Rectal smooth muscle tissue (tissue), 1 donor: ENCODE measurements around the gene RHCG.

Source experiments
- H3K27ac ChIP-seq: one replicate; pipeline ENCODE4 v1.7.0; 2013; ENCODE audit warnings: low read depth, low read length, inconsistent platforms
- H3K27me3 ChIP-seq: one replicate; pipeline ENCODE4 v1.7.0; 2013; ENCODE audit warnings: low read length; ENCODE audit not compliant: control insufficient read depth, insufficient read depth
- H3K36me3 ChIP-seq: one replicate; pipeline ENCODE4 v1.7.0; 2013; ENCODE audit warnings: low read length; ENCODE audit not compliant: control insufficient read depth, insufficient read depth
- H3K4me1 ChIP-seq: one replicate; pipeline ENCODE4 v1.7.0; 2013; ENCODE audit warnings: low read length; ENCODE audit not compliant: control insufficient read depth, insufficient read depth
- H3K4me3 ChIP-seq: one replicate; pipeline ENCODE4 v1.7.0; 2013; ENCODE audit warnings: low read length
- H3K9ac ChIP-seq: one replicate; pipeline ENCODE4 v1.7.0; 2013; ENCODE audit warnings: low read length

The RHCG gene

DNA sequence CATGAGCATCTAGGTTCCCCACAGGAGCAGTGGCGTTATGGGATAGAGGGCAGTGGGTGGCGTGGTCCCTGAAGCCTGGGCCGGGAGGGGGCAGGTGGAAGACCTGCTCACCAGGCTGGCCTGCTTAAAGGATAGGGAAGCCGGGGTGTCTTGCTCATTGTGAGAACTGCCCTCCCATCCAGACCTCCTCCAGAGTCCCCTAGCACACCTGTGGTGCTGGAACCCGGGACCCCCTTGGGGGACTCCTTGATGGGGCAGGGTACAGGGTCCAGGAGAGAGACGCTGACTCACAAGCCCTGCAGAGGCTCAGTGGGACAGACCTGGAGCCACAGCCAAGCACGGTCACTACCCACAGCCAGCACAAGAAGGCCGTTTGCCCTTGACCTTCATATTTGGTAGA is 2.8 kb upstream of the RHCG start:
- Histone ChIP-seq H3K27me3 (peaks cover 7% of the 10 kb centered on the region), H3K9ac (no peak overlapping the region)

DNA sequence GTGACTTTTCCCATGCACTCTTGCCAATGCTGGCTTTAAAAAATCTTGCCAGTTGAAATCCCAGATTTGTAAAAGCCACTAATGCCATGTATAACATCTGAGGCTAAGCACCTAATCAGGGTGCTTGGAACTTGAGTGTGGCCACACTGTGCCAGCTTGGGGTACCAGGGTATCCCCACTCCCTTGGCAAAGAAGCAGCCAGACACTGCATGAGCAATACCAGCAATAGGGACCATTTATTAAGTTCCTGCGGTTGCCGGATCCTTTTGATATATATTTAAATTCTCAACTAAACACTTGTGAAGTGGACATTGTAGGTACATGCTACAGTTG is 2.2 kb upstream of the RHCG start:
- no peak overlapping the region for H3K27ac ChIP-seq
- H3K27me3 ChIP-seq: peaks cover 7% of the 10 kb centered on the region

More for the DNA sequence above, 2.8 kb upstream of the RHCG start:
- no peak overlapping the region for H3K27ac ChIP-seq
- H3K4me1 ChIP-seq: no peaks in the 10 kb centered on the region
- H3K36me3 ChIP-seq: no peaks in the 10 kb centered on the region
- no peak overlapping the region for H3K4me3 ChIP-seq

DNA sequence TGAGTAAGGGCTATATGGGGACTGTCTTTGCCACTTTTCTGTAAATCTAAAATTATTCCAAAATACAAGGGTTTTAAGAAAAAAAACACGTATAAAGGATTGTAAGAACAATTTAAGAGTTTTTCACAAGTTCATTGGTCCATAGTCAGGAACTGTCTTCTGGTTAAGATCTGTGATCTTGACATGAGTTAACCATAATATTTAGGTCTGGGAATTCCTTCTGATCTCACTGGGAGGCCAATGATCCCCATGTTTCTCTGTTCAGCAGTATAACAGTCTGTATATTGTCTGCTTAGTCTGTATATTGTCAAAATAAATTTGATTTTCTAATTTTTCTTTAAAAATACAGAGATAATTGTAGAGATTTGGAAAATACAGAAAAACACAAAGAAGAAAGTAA is 848 bp upstream of the RHCG start:
- H3K9ac ChIP-seq: no peak overlapping the region
- no peak overlapping the region for H3K27ac ChIP-seq
- peaks cover 7% of the 10 kb centered on the region for H3K27me3 ChIP-seq
- H3K4me1 ChIP-seq: no peaks in the 10 kb centered on the region
- H3K36me3 ChIP-seq: no peaks in the 10 kb centered on the region
- no peak overlapping the region for H3K4me3 ChIP-seq

More for the DNA sequence above, 2.2 kb upstream of the RHCG start:
- no peaks in the 10 kb centered on the region for H3K36me3 ChIP-seq
- H3K4me3 ChIP-seq: no peak overlapping the region
- no peaks in the 10 kb centered on the region for H3K4me1 ChIP-seq
- H3K9ac ChIP-seq: no peak overlapping the region

GRCh38 chr15:89495638-89496145 is 691 bp downstream of the RHCG start:
- H3K4me3 ChIP-seq: no peak overlapping the region
- H3K9ac ChIP-seq: no peak overlapping the region
- no peaks in the 10 kb centered on the region for H3K4me1 ChIP-seq
- no peak overlapping the region for H3K27ac ChIP-seq
- peaks cover 7% of the 10 kb centered on the region for H3K27me3 ChIP-seq
- no peaks in the 10 kb centered on the region for H3K36me3 ChIP-seq

DNA sequence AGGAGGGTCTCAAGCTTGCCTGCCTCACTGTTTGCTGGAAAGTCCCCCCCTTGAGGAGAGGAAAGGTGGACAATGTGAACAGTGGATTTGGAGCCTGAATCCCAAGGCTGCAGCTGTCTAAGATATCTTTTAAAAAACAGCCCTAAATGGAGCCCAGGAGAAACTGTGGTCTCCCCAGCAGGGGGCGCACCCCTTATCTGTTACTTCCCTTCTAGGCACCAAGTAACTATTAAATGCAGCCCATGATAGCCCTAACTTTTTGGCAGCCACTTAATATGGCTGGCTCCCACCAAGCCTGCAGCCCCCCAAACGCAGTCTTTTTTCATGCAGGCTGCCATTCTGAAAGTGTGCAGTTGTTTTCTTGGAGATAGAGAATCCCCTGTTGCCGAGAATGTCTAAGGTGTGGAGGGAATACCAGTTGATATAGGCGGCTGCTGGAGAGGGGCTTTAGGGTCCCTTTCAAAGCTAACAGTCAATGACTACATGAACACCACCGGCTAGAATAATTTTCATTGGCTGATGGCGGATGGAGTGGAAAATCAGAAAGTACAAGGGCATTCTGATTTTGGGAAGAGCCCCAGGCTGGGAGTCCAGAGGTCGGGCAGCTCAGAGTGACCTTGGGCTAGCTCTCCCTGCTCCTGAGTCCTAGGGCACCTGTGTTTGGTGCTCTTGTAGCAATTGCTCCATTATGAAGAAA is 1.3 kb downstream of the RHCG start:
- H3K4me1 ChIP-seq: no peaks in the 10 kb centered on the region
- H3K4me3 ChIP-seq: no peak overlapping the region
- H3K9ac ChIP-seq: no peak overlapping the region
- no peak overlapping the region for H3K27ac ChIP-seq
- no peaks in the 10 kb centered on the region for H3K36me3 ChIP-seq
- H3K27me3 ChIP-seq: peaks cover 7% of the 10 kb centered on the region

DNA sequence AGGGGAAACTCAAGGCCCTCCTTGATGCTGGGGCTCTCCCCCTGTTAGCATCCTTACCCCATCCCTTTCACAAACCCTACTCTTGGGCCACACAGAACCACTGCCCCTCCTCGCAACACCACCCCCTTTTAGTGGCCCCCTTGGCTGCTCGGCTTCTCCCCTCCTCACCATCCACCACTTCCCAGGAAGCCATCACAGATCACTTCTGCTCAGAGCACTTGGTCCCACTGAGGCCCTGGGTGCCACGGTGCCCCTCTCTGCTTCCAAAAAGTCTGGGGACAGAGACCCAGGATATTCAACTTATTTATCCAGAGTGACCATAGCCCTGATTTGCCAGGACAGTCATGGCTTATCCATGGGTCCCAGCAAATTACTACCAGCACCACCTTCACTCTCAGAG is 2.4 kb downstream of the RHCG start:
- H3K4me1 ChIP-seq: no peaks in the 10 kb centered on the region
- no peak overlapping the region for H3K27ac ChIP-seq
- H3K4me3 ChIP-seq: no peak overlapping the region
- no peaks in the 10 kb centered on the region for H3K36me3 ChIP-seq
- peaks cover 7% of the 10 kb centered on the region for H3K27me3 ChIP-seq
- no peak overlapping the region for H3K9ac ChIP-seq

- Histone ChIP-seq H3K27me3 (peaks cover 5% of the 10 kb centered on the region), H3K36me3 (no peaks in the 10 kb centered on the region), H3K4me3 (no peak overlapping the region), H3K4me1 (no peaks in the 10 kb centered on the region), H3K9ac (no peak overlapping the region), H3K27ac (no peak overlapping the region)
These were observed 3.3 kb downstream of the RHCG start for GRCh38 chr15:89492934-89493631.

- Histone ChIP-seq H3K27me3 (peaks cover 5% of the 10 kb centered on the region), H3K27ac (no peak overlapping the region), H3K9ac (no peak overlapping the region), H3K36me3 (no peaks in the 10 kb centered on the region), H3K4me3 (no peak overlapping the region), H3K4me1 (no peaks in the 10 kb centered on the region)
These were observed 4.2 kb downstream of the RHCG start for GRCh38 chr15:89492111-89492641.

DNA sequence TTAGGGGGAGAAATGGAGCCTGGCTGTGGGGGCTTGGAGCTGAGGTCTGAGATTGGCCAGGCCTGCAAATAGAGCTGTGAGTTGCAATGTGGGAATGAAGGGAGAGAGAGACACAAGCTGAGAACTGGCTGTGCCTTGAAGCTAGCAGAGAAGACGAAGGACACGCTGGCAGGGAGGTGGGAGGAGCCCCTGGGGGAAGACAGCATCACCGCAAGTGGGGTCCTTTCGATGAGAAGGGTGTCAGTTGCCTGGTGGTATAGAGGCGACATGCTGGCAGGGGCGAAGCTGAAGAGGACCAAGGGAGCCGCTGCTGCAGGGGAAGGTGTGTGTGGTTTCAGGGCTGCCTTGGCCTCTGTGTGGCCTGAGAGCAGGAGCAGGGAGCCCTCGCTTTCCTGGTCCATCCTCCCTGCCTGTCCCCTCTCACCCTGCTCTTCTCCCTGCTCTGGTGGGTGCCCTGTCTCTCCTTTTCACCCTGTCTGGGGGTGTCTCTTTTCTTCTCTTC is 5.5 kb downstream of the RHCG start:
- Histone ChIP-seq H3K36me3 (no peaks in the 10 kb centered on the region), H3K27me3 (peaks cover 5% of the 10 kb centered on the region)

DNA sequence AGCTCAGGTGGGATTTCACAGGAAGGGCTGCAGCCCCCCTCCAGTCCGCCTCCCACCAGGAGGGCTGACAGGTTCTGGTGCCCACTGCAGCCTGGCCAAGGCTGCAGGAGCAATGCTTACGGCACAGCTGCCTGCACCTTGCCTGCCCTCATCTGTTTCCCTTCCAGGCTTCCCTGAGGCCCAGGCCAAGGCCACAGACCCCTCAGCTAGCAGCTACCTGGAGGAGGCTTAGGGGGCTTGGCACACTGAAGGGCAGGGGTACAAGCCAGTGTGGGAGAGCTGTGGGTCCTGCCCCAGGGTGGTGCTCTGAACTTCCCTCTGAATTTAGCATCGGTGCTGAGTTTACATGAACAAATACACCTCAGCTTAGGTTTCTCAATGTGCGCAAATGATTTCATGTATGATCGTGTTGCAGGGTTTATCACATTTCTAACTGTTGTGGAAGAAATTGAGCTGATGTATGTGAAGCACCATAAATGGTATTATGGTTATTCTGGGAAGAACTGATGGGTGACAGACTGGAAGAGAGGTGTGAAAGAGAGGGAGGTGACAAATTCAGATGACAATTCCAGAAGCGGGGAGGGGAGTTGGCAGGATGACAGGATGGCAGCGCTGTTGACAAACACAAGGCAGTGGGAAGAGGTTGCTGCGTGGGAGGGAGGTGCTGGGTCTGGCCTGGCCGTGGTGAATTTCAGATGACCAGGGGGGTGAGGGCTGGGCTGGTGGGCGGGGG is 6.1 kb downstream of the RHCG start:
- Histone ChIP-seq H3K27ac (no peak overlapping the region), H3K27me3 (peaks cover 4% of the 10 kb centered on the region), H3K36me3 (no peaks in the 10 kb centered on the region), H3K4me1 (no peaks in the 10 kb centered on the region), H3K9ac (no peak overlapping the region), H3K4me3 (no peak overlapping the region)

More for the DNA sequence above, 5.5 kb downstream of the RHCG start:
- Histone ChIP-seq H3K4me3 (no peak overlapping the region), H3K9ac (no peak overlapping the region), H3K4me1 (no peaks in the 10 kb centered on the region), H3K27ac (no peak overlapping the region)

- no peak overlapping the region for H3K4me3 ChIP-seq
- H3K9ac ChIP-seq: no peak overlapping the region
- H3K36me3 ChIP-seq: no peaks in the 10 kb centered on the region
- peaks cover 4% of the 10 kb centered on the region for H3K27me3 ChIP-seq
- H3K4me1 ChIP-seq: no peaks in the 10 kb centered on the region
- no peak overlapping the region for H3K27ac ChIP-seq
These were observed 7.0 kb downstream of the RHCG start for GRCh38 chr15:89489376-89489775.

DNA sequence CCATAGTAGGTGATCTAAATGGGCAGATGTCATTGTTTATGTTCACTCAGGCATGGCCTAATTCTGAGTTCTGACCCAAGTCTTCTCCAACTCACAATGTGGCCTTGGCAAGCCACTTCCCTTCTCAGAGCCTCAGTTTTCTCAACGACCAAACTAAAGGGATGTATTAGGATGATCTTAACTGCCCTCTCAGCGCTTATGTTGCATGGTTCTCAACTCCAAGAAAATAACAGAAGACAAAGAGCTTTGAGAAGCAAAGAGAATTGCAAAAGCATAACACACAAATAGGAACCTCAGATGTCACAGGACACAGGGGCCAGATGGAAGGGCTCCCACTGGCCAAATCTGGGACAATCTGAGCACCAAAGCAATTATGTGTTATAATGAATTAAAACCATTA is 8.6 kb downstream of the RHCG start:
- no peak overlapping the region for H3K9ac ChIP-seq
- no peak overlapping the region for H3K4me3 ChIP-seq
- no peak overlapping the region for H3K27ac ChIP-seq
- peaks cover 8% of the 10 kb centered on the region for H3K27me3 ChIP-seq
- no peaks in the 10 kb centered on the region for H3K36me3 ChIP-seq
- no peaks in the 10 kb centered on the region for H3K4me1 ChIP-seq
